Measurements from ENCODE around the gene ERVH48-1.
"Not testable (repeated sequence)": the region's sequence is repeated elsewhere in the genome, so short reads cannot be mapped to it uniquely, and the experiment has no call there.

ERVH48-1 gene

DNA sequence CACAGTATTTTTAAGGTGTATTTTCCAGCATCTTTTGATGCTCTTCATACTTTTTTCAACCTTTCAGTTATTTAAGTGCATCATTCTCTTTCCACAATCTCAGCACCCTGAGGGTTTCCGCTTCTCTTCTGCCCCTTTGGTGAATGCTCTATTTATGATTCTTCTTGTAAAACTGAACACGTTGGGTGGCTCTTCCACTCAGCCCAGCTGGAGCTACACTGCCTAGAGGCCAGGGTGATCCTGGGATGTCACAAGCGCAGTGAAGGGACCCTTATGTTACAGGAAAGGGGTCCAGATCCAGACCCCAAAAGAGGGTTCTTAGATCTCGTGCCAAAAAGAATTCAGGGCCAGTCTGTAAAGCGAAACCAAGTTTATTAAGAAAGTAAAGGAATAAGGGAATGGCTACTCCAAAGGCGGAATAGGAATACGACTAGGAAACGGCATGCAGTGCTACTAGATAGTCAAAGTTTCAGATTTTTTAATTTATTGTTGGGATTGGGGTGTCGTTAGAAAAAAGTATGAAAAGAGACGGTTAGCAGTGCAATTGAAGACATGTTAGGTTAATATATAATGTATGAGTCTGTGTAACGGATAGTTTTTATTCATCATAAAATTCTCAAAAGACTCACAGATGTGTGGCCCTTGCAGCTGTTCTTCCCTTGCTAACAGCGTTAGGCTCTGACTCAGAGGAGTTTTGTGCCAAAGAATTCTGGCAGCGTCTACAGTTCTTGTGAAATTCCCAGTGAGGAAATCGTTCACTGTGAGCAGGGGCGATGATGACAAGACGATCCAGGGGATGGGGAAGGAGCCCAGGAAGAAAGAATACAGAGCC, 14.4 kb upstream of the ERVH48-1 start:
- in situ Hi-C loops (cut with HindIII; ENCODE audit: low sequenced_read_pairs) = no loop called here

GRCh38 chr21:42938606-42938995, 13.2 kb upstream of the ERVH48-1 start:
- in situ Hi-C loops (cut with HindIII; ENCODE audit: low sequenced_read_pairs) = not testable (repeated sequence)

GRCh38 chr21:42937960-42938605, 12.7 kb upstream of the ERVH48-1 start:
- in situ Hi-C loops (cut with HindIII; ENCODE audit: low sequenced_read_pairs) = no loop called here

GRCh38 chr21:42937034-42937940, 11.9 kb upstream of the ERVH48-1 start:
- in situ Hi-C loops (cut with HindIII; ENCODE audit: low sequenced_read_pairs) = not testable (repeated sequence)

GRCh38 chr21:42936360-42936759, 10.9 kb upstream of the ERVH48-1 start:
- in situ Hi-C loops (cut with HindIII; ENCODE audit: low sequenced_read_pairs) = not testable (repeated sequence)

GRCh38 chr21:42933973-42934372, 8.5 kb upstream of the ERVH48-1 start:
- in situ Hi-C loops (cut with HindIII; ENCODE audit: low sequenced_read_pairs) = not testable (repeated sequence)

GRCh38 chr21:42933137-42933970, 7.9 kb upstream of the ERVH48-1 start:
- in situ Hi-C loops (cut with HindIII; ENCODE audit: low sequenced_read_pairs) = not testable (repeated sequence)

DNA sequence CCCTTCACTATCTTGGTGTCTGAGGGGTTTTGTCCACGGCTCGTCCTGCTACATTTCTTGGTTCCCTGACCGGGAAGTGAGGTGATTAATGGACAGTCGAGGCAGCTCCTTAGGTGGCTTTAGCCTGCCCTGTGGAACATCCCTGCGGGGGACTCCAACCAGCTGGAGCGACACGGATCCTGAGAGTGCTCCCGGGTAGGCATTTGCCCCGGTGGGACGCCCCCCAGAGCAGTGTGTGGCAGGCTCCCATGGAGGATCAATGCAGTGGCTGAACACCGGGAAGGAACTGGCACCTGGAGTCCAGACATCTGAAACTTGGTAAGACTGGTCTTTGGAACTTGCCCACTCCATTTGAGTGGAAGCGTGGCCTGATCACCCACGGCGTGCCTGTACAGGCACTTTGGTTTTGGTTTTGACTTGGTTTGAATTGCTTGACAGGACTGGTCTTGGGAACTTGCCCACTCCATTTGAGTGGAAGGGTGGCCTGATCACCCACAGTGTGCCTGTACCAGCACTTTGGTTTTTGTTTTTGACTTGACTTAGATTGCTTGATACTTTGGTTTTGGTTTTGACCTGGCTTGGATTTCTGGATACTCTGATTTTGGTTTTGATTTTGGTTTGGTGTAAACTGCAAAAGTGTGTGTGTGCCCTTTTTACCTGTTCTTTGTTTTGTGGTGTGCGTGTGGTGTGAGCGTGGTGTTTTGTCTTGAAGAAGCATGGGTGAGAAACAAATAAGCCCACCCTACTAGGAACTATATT, 7.1 kb upstream of the ERVH48-1 start:
- in situ Hi-C loops (cut with HindIII; ENCODE audit: low sequenced_read_pairs) = not testable (repeated sequence)

GRCh38 chr21:42931560-42932235, 6.3 kb upstream of the ERVH48-1 start:
- in situ Hi-C loops (cut with HindIII; ENCODE audit: low sequenced_read_pairs) = no loop called here

GRCh38 chr21:42929969-42930368, 4.5 kb upstream of the ERVH48-1 start:
- in situ Hi-C loops (cut with HindIII; ENCODE audit: low sequenced_read_pairs) = loop anchor here (5.0 kb wide), 1 partner anchor 87 kb away; no protein-coding TSS in a partner anchor

DNA sequence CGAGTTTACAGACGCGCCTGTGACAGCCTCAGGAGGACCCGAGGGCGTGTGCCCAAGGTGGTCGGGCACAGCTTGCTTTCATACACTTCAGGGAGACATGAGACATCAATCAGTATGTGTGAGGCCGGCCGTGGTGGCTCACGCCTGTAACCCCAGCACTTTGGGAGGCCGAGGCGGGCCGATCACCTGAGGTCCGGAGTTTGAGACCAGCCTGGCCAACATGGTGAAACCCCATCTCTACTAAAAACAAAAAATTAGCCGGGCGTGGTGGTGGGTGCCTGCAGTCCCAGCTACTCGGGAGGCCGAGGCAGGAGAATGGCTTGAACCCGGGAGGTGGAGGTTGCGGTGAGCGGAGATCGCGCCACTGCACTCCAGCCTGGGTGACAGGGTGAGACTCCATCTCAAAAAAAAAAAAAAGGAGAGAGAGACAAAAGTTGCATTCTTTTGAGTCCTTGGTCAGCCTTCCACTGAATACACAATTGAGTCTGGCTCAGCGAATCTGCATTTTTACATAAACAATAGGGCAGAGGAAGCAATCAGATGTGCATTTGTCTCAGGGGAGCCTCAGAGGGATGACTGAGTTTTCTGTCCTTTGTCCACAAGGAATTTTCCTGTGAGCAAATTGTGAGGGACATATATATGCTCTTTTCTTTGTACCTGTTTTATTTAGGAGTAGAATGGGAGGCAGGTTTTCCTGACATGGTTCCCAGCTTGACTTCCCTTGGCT, 2.2 kb upstream of the ERVH48-1 start:
- in situ Hi-C loops (cut with HindIII; ENCODE audit: low sequenced_read_pairs) = loop anchor here (5.0 kb wide), 1 partner anchor 90 kb away; no protein-coding TSS in a partner anchor

- in situ Hi-C loops (cut with HindIII; ENCODE audit: low sequenced_read_pairs) = no loop called here
Measured at GRCh38 chr21:42924433-42924751, 1.0 kb downstream of the ERVH48-1 start.

DNA sequence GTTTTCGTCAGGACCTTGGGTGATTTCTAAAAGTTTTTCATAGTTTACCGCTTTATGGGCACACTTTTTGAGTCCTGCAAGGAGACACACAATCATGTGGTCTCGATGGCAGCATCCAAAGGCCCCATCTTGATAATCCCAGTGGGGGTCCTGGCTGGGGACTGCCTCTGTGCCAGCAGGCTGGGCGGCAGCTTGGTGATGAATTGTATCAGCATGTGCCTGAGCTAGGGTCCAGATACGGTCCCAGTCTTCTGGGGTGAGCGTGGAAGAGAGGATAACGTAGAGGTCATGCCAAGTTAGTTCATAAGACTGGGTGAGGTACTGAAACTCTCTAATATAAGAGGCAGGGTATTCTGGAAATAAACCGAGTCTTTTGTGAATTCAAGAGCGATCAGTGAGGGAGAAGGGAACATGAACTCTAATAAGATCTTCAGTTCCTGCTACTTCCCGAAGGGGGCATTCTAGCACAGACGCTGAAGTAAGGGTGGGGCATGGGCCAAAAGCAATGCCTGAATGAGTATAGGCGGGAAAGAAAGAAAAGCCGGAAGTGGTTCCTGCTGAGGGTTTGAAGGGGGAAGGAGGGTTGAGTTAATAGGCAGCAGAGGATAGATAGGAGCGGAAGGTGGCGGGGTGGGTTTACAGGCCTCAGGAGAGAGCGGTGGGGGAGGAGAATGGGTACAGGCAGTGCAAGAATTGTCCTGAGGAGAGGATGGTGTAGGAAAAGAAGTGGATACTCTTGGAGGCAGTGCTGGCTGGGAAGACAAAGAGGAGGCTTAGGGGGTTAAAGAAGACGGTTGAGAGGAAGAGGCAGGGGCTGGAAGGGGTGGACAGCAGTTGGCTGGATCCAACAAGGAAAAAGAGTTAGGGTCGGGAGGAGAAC, 1.6 kb downstream of the ERVH48-1 start:
- in situ Hi-C loops (cut with HindIII; ENCODE audit: low sequenced_read_pairs) = no loop called here

- in situ Hi-C loops (cut with HindIII; ENCODE audit: low sequenced_read_pairs) = no loop called here
Measured at GRCh38 chr21:42922918-42923317, 2.5 kb downstream of the ERVH48-1 start.

GRCh38 chr21:42921927-42922326, 3.5 kb downstream of the ERVH48-1 start:
- in situ Hi-C loops (cut with HindIII; ENCODE audit: low sequenced_read_pairs) = no loop called here

DNA sequence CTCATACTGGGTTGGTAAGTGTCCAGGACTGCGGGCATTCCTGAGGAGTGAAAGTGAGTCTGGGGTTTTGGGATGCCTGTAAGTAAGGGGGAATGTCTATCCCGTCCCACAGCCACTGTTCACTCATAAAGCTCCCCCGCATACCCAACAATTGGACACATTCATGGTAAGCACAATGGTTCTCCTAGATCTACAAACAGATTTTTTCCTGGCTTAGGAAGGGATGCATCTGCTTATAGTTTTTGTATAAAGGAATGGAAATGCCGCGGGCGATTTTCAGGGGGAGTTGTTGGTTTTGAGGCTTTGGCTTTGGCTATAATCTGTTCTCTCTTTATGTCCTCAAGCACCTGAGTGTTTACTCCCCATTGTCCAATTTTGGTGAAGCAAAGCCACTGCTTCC, 7.1 kb downstream of the ERVH48-1 start:
- in situ Hi-C loops (cut with HindIII; ENCODE audit: low sequenced_read_pairs) = no loop called here

DNA sequence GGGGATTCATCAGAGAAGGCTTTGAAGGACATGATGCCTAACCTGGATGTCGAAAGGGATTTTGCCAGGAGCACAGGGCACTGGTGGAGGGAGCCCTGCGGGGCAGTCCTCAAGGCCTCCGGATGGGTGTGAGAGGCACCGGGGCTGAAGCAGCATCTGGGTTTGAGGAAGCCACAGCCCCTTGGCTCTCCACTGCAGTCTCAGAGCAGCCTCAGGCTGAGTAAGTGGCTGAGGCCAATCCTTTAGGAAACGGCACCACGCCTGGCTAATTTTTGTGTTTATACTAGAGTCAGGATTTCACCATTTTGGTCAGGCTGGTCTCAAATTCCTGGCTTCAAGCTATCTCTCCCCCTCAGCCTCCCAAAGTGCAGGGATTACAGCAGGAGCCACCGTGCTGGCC, 12.0 kb downstream of the ERVH48-1 start:
- in situ Hi-C loops (cut with HindIII; ENCODE audit: low sequenced_read_pairs) = no loop called here

DNA sequence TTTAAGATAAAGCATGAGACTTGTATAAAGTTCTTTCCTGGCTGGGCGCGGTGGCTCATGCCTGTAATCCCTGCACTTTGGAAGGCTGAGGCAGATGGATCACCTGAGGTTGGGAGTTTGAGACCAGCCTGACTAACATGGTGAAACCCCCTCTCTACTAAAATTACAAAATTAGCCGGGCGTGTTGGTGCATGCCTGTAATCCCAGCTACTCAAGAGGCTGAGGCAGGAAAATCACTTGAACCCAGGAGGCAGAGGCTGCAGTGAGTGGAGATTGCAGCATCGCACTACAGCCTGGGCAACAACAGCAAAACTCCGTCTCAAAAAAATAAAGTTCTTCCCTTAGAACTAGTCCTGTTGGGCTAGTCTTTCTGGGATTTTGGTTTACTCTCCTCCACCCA, 13.5 kb downstream of the ERVH48-1 start:
- in situ Hi-C loops (cut with HindIII; ENCODE audit: low sequenced_read_pairs) = not testable (repeated sequence)

Measured in endothelial cell of hepatic sinusoid (primary cell).